ENCODE data around the gene RBBP8NL.

The RBBP8NL gene

GRCh38 chr20:62461834-62462233, 34.5 kb upstream of the RBBP8NL start:
- FAIRE-seq, result no peak

GRCh38 chr20:62461157-62461556, 33.8 kb upstream of the RBBP8NL start:
- FAIRE-seq, result no peak

GRCh38 chr20:62460678-62461077, 33.3 kb upstream of the RBBP8NL start:
- no peak for FAIRE-seq

- FAIRE-seq, result no peak
These were observed 32.1 kb upstream of the RBBP8NL start for GRCh38 chr20:62459488-62459887.

- FAIRE-seq, result no peak
These were observed 31.2 kb upstream of the RBBP8NL start for GRCh38 chr20:62458275-62459251.

GRCh38 chr20:62457831-62458230, 30.5 kb upstream of the RBBP8NL start:
- no peak for FAIRE-seq

- no peak for FAIRE-seq
These were observed 29.8 kb upstream of the RBBP8NL start for GRCh38 chr20:62457098-62457497.

GRCh38 chr20:62455929-62456328, 28.6 kb upstream of the RBBP8NL start:
- no peak for FAIRE-seq

- no peak for FAIRE-seq
These were observed 27.7 kb upstream of the RBBP8NL start for GRCh38 chr20:62454904-62455636.

- no peak for FAIRE-seq
These were observed 26.0 kb upstream of the RBBP8NL start for GRCh38 chr20:62453186-62453808.

- FAIRE-seq, result no peak
These were observed 25.2 kb upstream of the RBBP8NL start for GRCh38 chr20:62452475-62453095.

- no peak for FAIRE-seq
These were observed 24.6 kb upstream of the RBBP8NL start for GRCh38 chr20:62451970-62452369.

- FAIRE-seq, result no peak
These were observed 23.9 kb upstream of the RBBP8NL start for GRCh38 chr20:62451156-62451767.

GRCh38 chr20:62449951-62450691, 22.8 kb upstream of the RBBP8NL start:
- no peak for FAIRE-seq

GRCh38 chr20:62448788-62449187, 21.4 kb upstream of the RBBP8NL start:
- FAIRE-seq, result no peak

- FAIRE-seq, result no peak
These were observed 20.7 kb upstream of the RBBP8NL start for GRCh38 chr20:62448038-62448437.

GRCh38 chr20:62446888-62447869, 19.8 kb upstream of the RBBP8NL start:
- FAIRE-seq, result no peak

GRCh38 chr20:62446481-62446880, 19.1 kb upstream of the RBBP8NL start:
- FAIRE-seq, result no peak

- no peak for FAIRE-seq
These were observed 18.4 kb upstream of the RBBP8NL start for GRCh38 chr20:62445553-62446340.

- FAIRE-seq, result no peak
These were observed 16.9 kb upstream of the RBBP8NL start for GRCh38 chr20:62444286-62444685.
